GM18873 (cell line): ENCODE measurements around the gene TUNAR.

Experiments used
- ATAC-seq: cut with Tn5 transposase; IDR thresholded peaks from one replicate; pipeline ENCODE4 v1.9.1; 2021; ENCODE audit warnings: mild to moderate bottlenecking, moderate library complexity, moderate number of reproducible peaks; ENCODE audit not compliant: unreplicated experiment, low FRiP score

Gene TUNAR

GRCh38 chr14:95906591-95906990 is 30.0 kb downstream of the TUNAR start:
- no peak for ATAC-seq

- ATAC-seq: no peak
These were observed 34.0 kb downstream of the TUNAR start for GRCh38 chr14:95910628-95911027.

- no peak for ATAC-seq
These were observed 34.8 kb downstream of the TUNAR start for GRCh38 chr14:95911456-95911855.

DNA sequence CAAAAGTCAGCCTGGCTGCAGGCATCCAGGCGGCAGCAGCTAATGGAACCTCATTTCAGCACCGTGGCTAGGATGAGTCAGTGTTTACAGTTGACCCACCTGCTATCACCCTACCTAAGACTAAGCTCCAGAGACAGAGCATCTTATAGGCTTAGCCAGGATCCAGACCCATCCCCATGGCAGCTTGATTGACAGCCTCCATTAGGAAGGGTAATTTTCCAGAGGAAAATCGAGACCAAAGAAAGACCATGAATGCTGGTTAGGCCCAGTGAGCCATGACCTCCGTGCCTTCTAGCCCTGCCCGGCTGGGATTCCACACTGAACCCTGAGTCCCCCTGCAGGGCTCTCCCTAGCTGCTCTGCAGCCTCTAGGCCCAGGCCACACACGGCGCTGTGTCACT is 38.7 kb downstream of the TUNAR start:
- no peak for ATAC-seq

- no peak for ATAC-seq
These were observed 41.8 kb downstream of the TUNAR start for GRCh38 chr14:95918466-95918865.

- no peak for ATAC-seq
These were observed 44.3 kb downstream of the TUNAR start for GRCh38 chr14:95920769-95921438.

- no peak for ATAC-seq
These were observed 45.4 kb downstream of the TUNAR start for GRCh38 chr14:95922080-95922479.

DNA sequence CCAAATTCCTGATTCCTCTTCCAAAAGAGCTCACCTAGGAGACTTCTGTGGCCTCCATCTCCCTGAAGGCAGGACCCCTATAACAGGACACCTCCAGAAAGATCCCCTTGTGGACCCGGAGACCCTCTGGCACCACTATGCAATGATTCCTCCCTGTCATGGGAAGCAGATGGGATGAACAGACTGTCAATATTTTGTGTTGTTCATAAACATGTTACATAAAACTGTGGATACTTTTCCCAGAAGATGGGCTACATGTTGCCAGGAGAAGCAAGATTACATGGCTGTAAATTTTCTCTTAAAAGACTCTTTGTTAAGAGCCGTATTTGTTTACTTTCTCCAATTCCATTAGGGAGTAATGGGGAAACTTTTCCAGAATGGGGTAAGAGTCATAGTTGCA is 52.1 kb downstream of the TUNAR start:
- ATAC-seq: no peak

DNA sequence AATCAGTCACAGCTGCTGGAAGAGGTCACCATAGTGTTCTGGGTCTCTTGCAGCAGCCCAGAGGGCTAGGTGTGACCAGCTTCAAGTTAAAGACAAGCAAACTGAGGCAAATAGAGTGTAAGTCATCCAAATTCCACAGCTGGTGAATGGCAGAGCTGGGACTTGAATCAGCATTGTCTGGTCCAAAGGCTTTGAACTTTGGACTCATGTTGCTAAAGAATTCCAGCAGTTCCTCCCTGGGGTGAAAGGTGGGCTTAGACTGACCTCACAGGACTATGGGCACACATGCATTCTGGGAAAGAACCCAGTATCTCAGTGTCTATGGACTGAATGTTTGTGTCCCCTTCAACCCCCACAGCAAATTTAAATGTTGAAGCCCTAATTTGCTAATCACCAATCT is 54.8 kb downstream of the TUNAR start:
- no peak for ATAC-seq

DNA sequence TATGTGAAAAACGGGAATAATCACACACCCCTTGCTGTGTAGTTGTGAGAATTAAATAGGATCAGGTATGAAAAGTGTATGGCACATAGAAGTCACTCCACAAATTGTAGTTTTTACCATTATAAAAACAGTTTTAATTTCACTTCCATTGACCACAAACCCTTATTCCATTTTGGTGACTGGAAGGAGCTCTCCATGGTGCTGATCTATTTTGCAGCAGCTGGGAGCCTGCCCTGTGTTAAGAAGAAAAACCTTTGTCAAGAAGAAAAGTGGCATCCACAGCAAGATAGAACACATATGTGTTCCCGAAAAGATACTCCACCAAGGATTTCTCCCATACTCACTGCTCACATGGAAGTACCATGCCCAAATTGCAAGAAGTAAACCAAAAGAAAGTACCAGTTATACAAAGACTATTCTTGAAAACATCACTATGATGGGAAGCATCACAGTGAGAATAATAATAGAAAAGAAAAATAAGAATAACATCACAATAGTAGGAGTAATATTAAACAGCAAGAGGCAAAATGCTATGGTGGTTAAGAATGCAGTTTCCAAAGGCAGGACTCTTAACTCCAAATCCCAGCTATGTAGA is 58.7 kb downstream of the TUNAR start:
- ATAC-seq: no peak

GRCh38 chr14:95936041-95936440 is 59.4 kb downstream of the TUNAR start:
- ATAC-seq: no peak

DNA sequence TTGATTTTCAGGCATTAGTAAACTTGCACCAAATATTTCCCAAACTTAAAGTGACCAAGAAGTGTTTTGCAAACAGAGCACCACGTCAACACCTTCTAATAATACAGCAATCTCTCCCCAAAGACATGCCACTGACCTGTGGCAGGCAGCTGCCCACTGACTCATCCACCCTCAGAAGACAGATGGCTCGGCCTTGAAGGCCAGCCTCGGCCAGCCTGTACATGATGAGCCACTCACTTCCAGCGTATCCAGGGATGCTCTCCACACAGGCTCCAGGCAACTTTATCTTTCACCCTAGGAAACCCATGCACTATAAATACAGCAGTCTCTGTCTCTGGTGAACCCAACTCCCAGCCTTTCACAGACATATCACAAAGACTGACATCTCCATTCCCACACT is 62.7 kb downstream of the TUNAR start:
- ATAC-seq: no peak

GRCh38 chr14:95941897-95942296 is 65.3 kb downstream of the TUNAR start:
- ATAC-seq: no peak

DNA sequence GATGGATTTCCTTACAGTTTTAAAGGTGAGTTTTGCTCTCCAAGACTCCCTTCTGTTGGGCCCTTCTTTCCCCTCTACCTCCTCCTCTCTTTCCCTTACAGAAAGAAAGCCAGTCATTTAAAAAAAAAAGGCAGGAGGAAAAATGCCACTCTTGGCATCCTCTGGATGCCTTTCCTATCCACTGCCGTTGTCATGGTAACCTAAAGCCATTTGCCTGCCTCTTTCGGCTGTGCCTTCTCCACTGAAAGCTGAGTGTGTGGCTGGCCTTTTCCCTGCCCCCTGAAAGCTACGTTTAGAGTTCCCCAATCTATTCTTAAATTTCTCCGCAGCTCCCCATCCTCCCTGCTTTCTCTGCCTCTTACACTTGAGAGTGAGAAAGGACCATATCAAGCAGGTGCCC is 67.1 kb downstream of the TUNAR start:
- ATAC-seq: no peak

DNA sequence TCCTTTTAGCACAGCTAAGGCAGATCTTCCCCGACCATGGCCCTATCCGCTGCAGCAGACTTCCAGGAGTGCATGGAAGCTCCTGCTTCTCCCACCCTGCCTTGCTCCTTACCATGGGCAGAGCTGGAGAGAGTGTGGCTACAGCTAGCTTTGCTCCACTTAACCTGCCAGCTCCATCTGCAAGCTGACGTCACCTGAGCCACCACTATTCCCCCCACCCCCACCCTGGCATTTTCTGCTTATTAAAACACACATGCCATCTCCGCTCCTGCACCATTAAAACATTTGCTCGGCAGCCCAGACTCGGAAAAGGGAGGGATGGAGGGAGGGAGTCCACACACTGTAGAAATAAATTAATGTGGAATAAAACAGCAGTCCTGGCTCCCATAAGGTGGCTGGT is 67.8 kb downstream of the TUNAR start:
- no peak for ATAC-seq

- no peak for ATAC-seq
These were observed 70.2 kb downstream of the TUNAR start for GRCh38 chr14:95946867-95947266.

DNA sequence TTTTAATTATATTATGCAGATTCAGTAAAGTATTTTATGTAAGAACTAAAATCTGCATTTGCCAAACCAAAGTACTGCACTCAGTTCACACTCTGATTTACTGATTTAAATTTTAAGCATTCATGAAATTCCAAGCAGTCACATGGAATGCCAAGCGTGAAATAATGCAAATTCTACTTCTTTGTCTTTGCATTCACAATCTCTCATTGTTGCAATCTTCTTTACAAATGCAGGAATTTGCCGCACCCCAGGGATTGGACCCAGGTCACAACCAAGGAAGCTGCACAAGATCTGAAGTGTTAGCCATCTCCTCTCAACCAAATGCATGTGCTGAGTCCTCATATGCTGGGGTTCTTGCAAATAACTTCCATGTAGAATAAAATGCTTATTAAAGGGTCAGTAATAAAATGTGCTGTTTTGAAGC is 71.9 kb downstream of the TUNAR start:
- ATAC-seq: no peak

DNA sequence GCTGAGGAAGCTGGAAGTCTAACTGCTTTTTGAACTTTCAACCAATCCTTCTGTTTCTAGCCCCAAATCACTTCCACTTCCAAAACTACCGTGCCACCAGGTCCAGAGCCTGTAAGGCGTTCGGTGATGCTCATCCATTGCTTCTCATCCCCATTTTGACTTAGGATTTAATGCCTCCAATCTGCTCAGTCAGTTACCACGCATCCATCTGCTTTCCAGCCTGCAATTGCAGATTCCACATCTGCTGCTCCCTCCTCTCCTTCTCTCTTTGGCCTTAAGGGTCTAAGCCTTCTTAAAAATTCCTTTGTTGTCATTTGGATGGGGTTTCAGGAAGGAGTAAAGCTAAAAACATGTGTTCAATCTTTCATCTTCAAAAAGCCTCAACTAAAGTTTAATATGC is 74.7 kb downstream of the TUNAR start:
- ATAC-seq: no peak

GRCh38 chr14:95953111-95953724 is 76.6 kb downstream of the TUNAR start:
- no peak for ATAC-seq

GRCh38 chr14:95956601-95957460 is 80.2 kb downstream of the TUNAR start:
- ATAC-seq: no peak

DNA sequence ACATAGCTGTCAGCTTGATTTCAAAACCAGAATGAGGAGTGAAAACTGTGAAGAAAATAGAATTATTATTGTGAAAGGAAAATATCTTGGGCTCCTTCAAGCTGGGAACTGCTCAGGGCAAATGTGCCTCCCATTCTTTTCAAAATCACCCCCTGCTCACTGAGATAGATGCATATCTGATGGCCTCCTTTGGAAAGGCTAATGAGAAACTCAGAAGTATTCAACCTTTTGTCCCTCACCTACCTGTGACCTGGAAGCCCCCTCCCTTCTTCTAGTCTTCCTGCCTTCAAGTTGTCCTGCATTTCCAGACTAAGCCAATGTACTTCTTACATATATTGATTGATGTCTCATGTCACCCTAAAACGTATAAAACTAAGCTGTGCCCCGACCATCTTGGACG is 81.5 kb downstream of the TUNAR start:
- ATAC-seq: no peak
